Choroid plexus epithelial cell (primary cell): ENCODE results near the gene DDN.

Experiments
- DNase-seq: peaks from one replicate; pipeline ENCODE4 v3.0.0-alpha.2; 2010; ENCODE audit warnings: low read depth
- H3K4me3 ChIP-seq: 2 replicates; pipeline ENCODE4 v1.5.1; 2011; ENCODE audit warnings: low read depth, mild to moderate bottlenecking, control low read depth, low read length, moderate library complexity
- TF ChIP-seq, protein P1 (sequence below): conservative IDR thresholded peaks from 2 replicates; pipeline ENCODE4 v1.5.1; 2011; ENCODE audit warnings: low read depth, mild to moderate bottlenecking, control low read depth, inconsistent platforms, low read length, moderate library complexity

DDN gene

DNA sequence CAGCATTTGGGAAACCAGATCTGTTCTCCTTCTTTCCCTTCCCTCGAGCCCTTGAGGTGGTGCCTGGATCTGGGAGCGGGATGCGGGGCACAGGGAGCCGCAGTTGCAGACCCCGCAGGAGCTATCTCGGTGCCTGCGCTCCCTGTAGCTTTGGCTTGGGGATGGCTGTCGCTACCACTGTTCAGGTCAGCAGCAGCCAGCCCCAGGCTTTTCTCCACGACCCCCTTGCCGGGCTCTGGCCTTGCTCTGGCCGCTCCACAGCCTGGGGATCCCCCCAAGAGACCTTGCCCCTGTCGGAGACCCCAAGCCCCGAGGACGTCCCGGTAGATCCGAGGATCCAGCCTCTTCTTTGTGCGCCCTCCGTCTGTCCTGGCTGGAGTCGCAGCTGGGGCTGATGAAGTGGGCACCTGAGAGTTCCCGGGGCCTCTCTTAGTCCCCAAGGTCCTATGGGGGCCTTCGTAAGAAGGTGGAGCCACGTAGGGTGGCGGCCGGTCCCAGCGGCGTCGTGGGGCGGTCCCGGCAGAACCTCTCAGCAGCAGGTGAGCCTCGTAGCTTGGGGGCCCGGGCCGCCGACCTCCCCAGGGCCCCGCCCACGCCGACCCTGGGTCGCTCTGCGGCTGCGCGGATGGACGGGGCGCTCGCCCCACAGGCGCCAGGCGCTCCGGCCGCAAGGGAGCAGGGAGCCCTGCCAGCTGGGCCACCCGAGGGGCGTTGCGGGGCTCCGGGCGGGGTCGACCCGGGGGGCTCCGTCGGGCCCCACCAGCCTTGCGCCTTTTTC lies 1.3 kb downstream of the DDN start:
- DNase-seq = no peak
- peak overlapping the region; percentile 42 for H3K4me3 ChIP-seq
- TF ChIP-seq, protein P1, sequence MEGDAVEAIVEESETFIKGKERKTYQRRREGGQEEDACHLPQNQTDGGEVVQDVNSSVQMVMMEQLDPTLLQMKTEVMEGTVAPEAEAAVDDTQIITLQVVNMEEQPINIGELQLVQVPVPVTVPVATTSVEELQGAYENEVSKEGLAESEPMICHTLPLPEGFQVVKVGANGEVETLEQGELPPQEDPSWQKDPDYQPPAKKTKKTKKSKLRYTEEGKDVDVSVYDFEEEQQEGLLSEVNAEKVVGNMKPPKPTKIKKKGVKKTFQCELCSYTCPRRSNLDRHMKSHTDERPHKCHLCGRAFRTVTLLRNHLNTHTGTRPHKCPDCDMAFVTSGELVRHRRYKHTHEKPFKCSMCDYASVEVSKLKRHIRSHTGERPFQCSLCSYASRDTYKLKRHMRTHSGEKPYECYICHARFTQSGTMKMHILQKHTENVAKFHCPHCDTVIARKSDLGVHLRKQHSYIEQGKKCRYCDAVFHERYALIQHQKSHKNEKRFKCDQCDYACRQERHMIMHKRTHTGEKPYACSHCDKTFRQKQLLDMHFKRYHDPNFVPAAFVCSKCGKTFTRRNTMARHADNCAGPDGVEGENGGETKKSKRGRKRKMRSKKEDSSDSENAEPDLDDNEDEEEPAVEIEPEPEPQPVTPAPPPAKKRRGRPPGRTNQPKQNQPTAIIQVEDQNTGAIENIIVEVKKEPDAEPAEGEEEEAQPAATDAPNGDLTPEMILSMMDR = no peak

DNA sequence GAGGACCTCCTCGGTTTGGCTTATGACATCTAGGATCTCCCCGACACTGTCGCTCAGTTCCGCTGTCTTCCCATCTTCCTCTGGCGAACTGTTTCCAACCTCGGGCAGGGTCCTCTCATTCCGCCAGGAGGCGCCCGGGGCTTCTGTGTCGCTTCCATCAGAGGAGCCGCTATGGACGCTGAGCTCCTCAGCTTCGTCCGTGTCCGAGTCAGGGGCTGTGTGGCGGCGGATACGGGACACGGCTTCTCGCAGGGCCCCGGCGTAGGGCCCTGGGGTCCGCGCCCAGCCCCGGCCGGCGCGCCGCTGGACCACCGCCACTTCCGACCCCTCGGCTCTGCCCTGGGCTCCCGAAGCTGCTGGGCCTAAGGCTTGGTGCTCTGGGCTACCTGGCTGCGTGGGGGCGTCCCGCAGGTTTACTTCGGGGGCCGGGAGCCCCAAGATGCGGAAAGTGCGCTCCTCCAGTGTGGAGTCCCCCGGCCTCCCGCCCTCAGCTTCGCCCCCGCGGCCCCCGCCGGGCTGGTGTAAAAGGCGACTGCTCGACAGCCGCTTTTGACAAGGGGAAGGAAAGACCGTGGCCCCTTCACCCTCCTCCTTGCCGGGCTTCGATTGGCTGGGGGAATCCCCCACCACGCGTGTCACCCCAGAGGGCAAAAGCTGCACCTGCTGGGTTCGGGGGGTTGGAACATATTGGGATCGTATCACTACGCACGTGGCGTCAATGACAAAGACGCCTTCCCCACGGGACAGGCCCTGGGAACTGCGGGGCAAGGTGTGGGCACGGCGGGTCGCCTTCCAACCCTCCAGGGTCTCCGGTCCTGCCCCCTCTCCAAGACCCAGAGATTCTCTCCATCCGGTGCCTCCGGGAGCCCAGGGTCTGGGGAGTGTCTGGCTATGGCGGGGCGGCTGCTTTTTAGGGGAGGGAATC lies 2.1 kb downstream of the DDN start:
- peak; percentile 79 for DNase-seq
- TF ChIP-seq, protein P1 = peak; percentile 93

DNA sequence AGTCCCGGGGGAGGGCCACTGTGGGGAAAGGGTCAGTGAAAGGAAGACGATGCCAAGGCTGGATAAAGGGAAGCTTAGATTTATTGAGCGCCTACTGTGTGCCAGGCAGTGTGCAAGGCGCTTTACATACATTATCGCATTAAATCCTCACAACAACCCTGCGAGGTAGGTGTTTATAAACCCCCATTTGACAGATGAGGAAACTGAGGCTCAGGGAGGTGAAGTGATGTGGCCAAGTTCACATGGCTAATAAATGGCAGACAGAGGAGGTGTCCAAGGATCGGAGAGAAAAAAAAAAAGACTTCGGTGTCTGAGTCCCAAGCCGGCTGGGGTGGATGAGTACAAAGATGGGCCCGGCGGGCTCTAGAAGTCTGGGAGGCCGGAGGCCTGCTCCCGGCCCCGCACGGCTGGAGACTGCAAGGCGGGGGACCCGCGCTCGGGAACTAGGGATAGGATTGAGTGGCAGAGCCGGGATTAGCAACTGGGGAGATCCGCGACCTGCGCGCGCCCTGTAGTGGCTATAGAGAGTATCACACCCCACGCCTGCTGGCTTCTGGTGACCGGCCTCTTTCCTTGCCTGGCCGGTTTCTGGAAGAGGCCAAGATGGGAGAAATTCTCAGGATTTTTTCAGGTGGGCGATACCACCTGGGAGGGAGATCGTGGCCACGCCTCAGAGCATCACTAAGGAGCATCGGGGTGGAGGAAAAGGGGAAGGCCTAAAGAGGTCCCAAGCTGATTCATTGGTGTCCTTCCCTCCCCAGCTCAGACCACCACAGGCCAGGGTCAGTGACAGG lies 3.9 kb downstream of the DDN start:
- H3K4me3 ChIP-seq = peak overlapping the region; percentile 31
- DNase-seq = peak; percentile 80
- TF ChIP-seq, protein P1 = peak; percentile 77

More for the DNA sequence above, 2.1 kb downstream of the DDN start:
- H3K4me3 ChIP-seq = peak overlapping the region; percentile 43

DNA sequence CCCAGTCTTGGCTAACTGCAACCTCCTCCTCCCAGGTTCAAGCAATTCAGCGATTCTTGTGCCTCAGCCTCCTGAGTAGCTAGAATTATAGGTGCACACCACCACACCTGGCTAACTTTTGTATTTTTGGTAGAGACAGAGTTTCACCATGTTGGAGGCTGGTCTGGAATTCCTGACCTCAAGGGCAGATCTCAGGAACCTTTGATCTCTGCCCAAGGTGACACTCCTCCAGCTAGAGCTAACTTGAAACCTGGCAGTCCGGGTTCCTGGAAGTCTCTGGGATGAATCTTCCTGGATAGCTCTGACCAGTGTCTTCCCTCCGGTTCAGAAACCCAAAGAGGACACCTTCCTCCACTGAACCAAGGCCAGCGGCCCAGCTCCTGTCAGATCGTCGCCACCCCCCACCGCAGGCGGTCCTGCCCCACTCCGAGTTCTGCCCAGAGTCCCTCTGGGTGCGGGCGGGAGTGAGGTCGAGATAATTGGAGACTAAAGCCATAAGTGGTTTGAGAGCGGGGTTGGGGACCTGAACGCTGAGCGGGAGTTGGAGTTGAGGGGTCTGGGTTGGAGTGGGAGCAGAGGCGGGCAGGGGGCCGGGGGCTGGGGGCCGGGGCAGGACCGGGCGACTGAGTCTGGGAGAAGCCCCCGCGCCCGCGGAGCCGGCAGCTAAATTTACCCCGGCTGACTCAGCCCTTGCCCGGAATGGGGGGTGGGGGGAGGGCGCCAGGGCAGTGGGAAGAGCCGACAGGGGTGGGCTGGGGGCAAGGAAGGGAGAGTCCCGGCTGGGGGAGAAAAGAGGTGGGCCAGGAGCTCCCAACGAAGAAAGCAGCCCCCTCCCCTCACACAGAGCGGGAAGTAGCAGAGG lies 4.7 kb downstream of the DDN start:
- DNase-seq = no peak
- TF ChIP-seq, protein P1 = no peak

DNA sequence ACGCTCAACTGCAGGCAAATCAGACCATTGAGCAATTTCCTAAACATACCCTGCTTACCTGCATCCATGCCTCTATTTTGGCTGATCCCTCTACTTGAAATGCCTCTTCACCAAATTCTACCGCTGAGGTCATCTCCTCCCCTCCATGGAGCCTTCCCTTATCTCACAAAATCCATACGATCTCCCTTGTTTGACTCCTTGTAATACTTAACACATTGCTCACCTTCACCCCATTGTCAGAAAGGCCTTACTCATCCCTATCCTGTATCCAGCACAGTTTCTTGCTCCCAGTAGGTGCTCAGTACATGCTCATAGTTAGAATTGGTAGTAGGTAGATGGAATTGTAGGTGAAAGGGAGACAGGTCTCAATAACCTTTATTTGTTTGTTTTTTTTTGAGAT lies 5.4 kb downstream of the DDN start:
- no peak overlapping the region for H3K4me3 ChIP-seq
- no peak for DNase-seq
- TF ChIP-seq, protein P1 = no peak

More for the DNA sequence above, 4.7 kb downstream of the DDN start:
- no peak overlapping the region for H3K4me3 ChIP-seq
